Measurements from ENCODE around the gene GPR157.
A peak's percentile ranks its signal among the peaks of the same experiment; 100 is the strongest.
"Not testable (repeated sequence)": the region's sequence is repeated elsewhere in the genome, so short reads cannot be mapped to it uniquely, and the experiment has no call there.

The GPR157 gene

GRCh38 chr1:9145714-9146113 is 16.8 kb upstream of the GPR157 start:
- no peak for DNase-seq

- peak in 1 of 2 donors; percentile 14 for DNase-seq
These were observed 16.2 kb upstream of the GPR157 start for GRCh38 chr1:9145021-9145668.

- not testable (repeated sequence) for DNase-seq
These were observed 15.6 kb upstream of the GPR157 start for GRCh38 chr1:9144494-9144893.

GRCh38 chr1:9143250-9143649 is 14.3 kb upstream of the GPR157 start:
- DNase-seq = peak; percentile 87 to 91

GRCh38 chr1:9139930-9140329 is 11.0 kb upstream of the GPR157 start:
- DNase-seq = no peak

- DNase-seq = no peak
These were observed 8.0 kb upstream of the GPR157 start for GRCh38 chr1:9136932-9137331.

- DNase-seq = peak; percentile 24 to 34
These were observed 6.4 kb upstream of the GPR157 start for GRCh38 chr1:9135073-9135836.

GRCh38 chr1:9133870-9134585 is 5.1 kb upstream of the GPR157 start:
- no peak for DNase-seq

- DNase-seq = peak; percentile 45 to 49
These were observed 552 bp upstream of the GPR157 start for GRCh38 chr1:9129266-9130041.

- DNase-seq = peak; percentile 50 to 65
These were observed 759 bp downstream of the GPR157 start for GRCh38 chr1:9128166-9128519.

GRCh38 chr1:9127395-9128165 is 1.3 kb downstream of the GPR157 start:
- no peak for DNase-seq

GRCh38 chr1:9126511-9126910 is 2.4 kb downstream of the GPR157 start:
- no peak for DNase-seq

- not testable (repeated sequence) for DNase-seq
These were observed 3.1 kb downstream of the GPR157 start for GRCh38 chr1:9125847-9126246.

- DNase-seq = no peak
These were observed 3.6 kb downstream of the GPR157 start for GRCh38 chr1:9125325-9125724.

- DNase-seq = not testable (repeated sequence)
These were observed 4.5 kb downstream of the GPR157 start for GRCh38 chr1:9124389-9124788.

GRCh38 chr1:9123665-9124064 is 5.2 kb downstream of the GPR157 start:
- not testable (repeated sequence) for DNase-seq

- peak in 1 of 2 donors; percentile 50 for DNase-seq
These were observed 7.1 kb downstream of the GPR157 start for GRCh38 chr1:9121496-9122409.

GRCh38 chr1:9120312-9120958 is 8.5 kb downstream of the GPR157 start:
- DNase-seq = peak in 1 of 2 donors; percentile 11

- DNase-seq = peak; percentile 18 to 57
These were observed 9.2 kb downstream of the GPR157 start for GRCh38 chr1:9119745-9120144.

GRCh38 chr1:9118186-9118585 is 10.7 kb downstream of the GPR157 start:
- no peak for DNase-seq

Measured in inflammatory macrophage (primary cell).